ENCODE data around the gene TIE1.

TIE1 gene

GRCh38 chr1:43344267-43344850, 43.6 kb downstream of the TIE1 start:
- no peak for DNase-seq

GRCh38 chr1:43345120-43345519, 44.3 kb downstream of the TIE1 start:
- no peak for DNase-seq

- no peak for DNase-seq
These were observed 45.9 kb downstream of the TIE1 start for GRCh38 chr1:43346636-43347035.

GRCh38 chr1:43348343-43348808, 47.6 kb downstream of the TIE1 start:
- peak; percentile 69 for DNase-seq

GRCh38 chr1:43348809-43349593, 48.2 kb downstream of the TIE1 start:
- DNase-seq, result peak; percentile 95

- no peak for DNase-seq
These were observed 49.0 kb downstream of the TIE1 start for GRCh38 chr1:43349594-43350306.

GRCh38 chr1:43350976-43351375, 50.2 kb downstream of the TIE1 start:
- no peak for DNase-seq

- no peak for DNase-seq
These were observed 50.9 kb downstream of the TIE1 start for GRCh38 chr1:43351421-43352350.

GRCh38 chr1:43352351-43352705, 51.5 kb downstream of the TIE1 start:
- no peak for DNase-seq

GRCh38 chr1:43352881-43353280, 52.1 kb downstream of the TIE1 start:
- DNase-seq, result no peak

- no peak for DNase-seq
These were observed 53.7 kb downstream of the TIE1 start for GRCh38 chr1:43354471-43354870.

- DNase-seq, result no peak
These were observed 54.2 kb downstream of the TIE1 start for GRCh38 chr1:43354936-43355335.

GRCh38 chr1:43357251-43357650, 56.5 kb downstream of the TIE1 start:
- no peak for DNase-seq

GRCh38 chr1:43358121-43358745, 57.5 kb downstream of the TIE1 start:
- DNase-seq, result peak; percentile 60

- DNase-seq, result peak; percentile 99
These were observed 58.2 kb downstream of the TIE1 start, which contains the start of gene CDC20 for GRCh38 chr1:43358746-43359693. TSS of gene CDC20 (plus strand) at chr1:43358981. CDS start at chr1:43359216, 235 bp downstream.

- DNase-seq, result no peak
These were observed 58.9 kb downstream of the TIE1 start for GRCh38 chr1:43359696-43360095.

GRCh38 chr1:43360616-43361015, 59.8 kb downstream of the TIE1 start:
- no peak for DNase-seq

- no peak for DNase-seq
These were observed 62.6 kb downstream of the TIE1 start for GRCh38 chr1:43363283-43363934.

- no peak for DNase-seq
These were observed 63.2 kb downstream of the TIE1 start for GRCh38 chr1:43363935-43364525.

GRCh38 chr1:43365678-43366077, 64.9 kb downstream of the TIE1 start:
- DNase-seq, result no peak
